GM12892 (cell line): ENCODE results near the gene CYBA.

Experiments used
- POLR2A ChIP-seq: IDR thresholded peaks from 2 replicates; pipeline ENCODE4 v1.6.1; 2011; ENCODE audit warnings: low read depth, low read length, control low read depth
- POLR2AphosphoS5 ChIP-seq: IDR thresholded peaks from 2 replicates; pipeline ENCODE4 v1.6.1; 2011; ENCODE audit warnings: low read depth, low read length, control low read depth
- TAF1 ChIP-seq: IDR thresholded peaks from 2 replicates; pipeline ENCODE4 v1.6.1; 2011; ENCODE audit warnings: low read depth, mild to moderate bottlenecking, control low read depth, low read length, borderline replicate concordance

DNA sequence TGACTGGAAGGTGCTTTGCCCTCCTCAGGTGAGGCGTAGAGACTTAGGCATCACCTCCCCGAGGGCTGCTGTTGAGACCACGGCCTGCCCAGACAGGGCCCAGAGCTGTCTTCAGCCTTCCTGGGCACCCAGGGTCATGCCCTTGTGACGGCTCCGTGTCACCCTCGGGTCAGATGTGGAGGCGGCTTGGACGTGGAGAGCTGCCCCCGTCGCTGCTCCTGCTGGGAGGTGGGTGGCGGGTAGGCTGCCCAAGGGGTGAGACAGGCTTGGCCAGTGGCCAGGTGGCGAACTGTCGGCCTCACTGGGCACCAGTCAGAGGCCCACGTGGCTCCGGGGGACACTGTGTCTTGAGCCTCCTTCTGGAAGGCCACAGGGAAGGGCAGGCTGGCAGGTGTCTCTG lies 44.4 kb upstream of the CYBA start:
- TF ChIP-seq POLR2AphosphoS5 (no peak), POLR2A (no peak), TAF1 (no peak)
